ENCODE data around the gene ZNF574. TPM values are rescaled to one million over a fixed set of nuclear protein-coding genes. Genes with fewer than 3 reads are reported as not detected.

The ZNF574 gene
- total and polyA plus RNA-seq, 2 of the 8 experiments (the other 6 are each of a cell fraction or from before 2014, with no cell fraction given), result 27.0 to 38.8 TPM

GRCh38 chr19:42048992-42049391 lies 27.0 kb upstream of the ZNF574 start:
- FAIRE-seq, result no peak
- CTCF ChIA-PET (ENCODE audit: partially characterized antibody), result interaction anchor here (3.6 to 5.6 kb wide), 2 partner anchors 15 to 20 kb away, joined by 13 to 23 read pairs; no protein-coding TSS in a partner anchor
- TF ChIP-seq KDM5A (IDR thresholded peaks at IDR 0.05; ENCODE audit: low read length) (no peak), ZNF274 (IDR thresholded peaks at IDR 0.05; ENCODE audit: borderline replicate concordance, extremely low read depth, low read length) (no peak), HDAC6 (IDR thresholded peaks at IDR 0.05; ENCODE audit: low read depth, low read length) (no peak), POLR2A (IDR thresholded peaks at IDR 0.05; ENCODE audit: control extremely low read depth in 1 of 2, low read depth in 2 of 2, low read length in 2 of 2) (no peak), CREB1 (IDR thresholded peaks at IDR 0.05) (no peak), SAP30 (IDR thresholded peaks at IDR 0.05; ENCODE audit: insufficient read depth, insufficient replicate concordance, low read length) (no peak), TCF12 (IDR thresholded peaks at IDR 0.05; ENCODE audit: low read depth, low read length) (no peak), NRF1 (IDR thresholded peaks at IDR 0.05; ENCODE audit: low read depth, low read length) (no peak), CTCF (IDR thresholded peaks at IDR 0.05; ENCODE audit: control extremely low read depth in 1 of 3, insufficient read depth in 1 of 3, low read depth in 1 of 3, low read length in 3 of 3) (no peak), RXRA (IDR thresholded peaks at IDR 0.05; ENCODE audit: insufficient read depth, low read depth, low read length) (no peak)
- TF ChIP-seq, protein P1, sequence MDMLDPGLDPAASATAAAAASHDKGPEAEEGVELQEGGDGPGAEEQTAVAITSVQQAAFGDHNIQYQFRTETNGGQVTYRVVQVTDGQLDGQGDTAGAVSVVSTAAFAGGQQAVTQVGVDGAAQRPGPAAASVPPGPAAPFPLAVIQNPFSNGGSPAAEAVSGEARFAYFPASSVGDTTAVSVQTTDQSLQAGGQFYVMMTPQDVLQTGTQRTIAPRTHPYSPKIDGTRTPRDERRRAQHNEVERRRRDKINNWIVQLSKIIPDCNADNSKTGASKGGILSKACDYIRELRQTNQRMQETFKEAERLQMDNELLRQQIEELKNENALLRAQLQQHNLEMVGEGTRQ (IDR thresholded peaks at IDR 0.05; ENCODE audit: low read length), result no peak

More at GRCh38 chr19:42048992-42049391, 27.0 kb upstream of the ZNF574 start:
- Histone ChIP-seq H4K5ac (ENCODE audit: insufficient read length, low read depth, low read length) (no peak overlapping the region), H4K91ac (replicated peaks; ENCODE audit: insufficient read length, low read length) (no peak overlapping the region), H3K9me3 (ENCODE audit: insufficient read depth in 2 of 2, low read depth in 1 of 2, low read length in 1 of 2) (no peaks in the 10 kb centered on the region), H3K56ac (replicated peaks; ENCODE audit: insufficient read length, low read depth, low read length) (no peak overlapping the region), H2BK120ac (replicated peaks; ENCODE audit: low read depth, low read length) (no peak overlapping the region), H3K23ac (ENCODE audit: insufficient read length) (no peak overlapping the region), H2BK15ac (ENCODE audit: low read length) (no peak overlapping the region), H3K14ac (ENCODE audit: insufficient read length) (no peak overlapping the region), H3K27me3 (replicated peaks in 1 of 4; ENCODE audit: control insufficient read depth in 3 of 4, extremely low read depth in 1 of 4, insufficient read depth in 3 of 4, low read length in 3 of 4) (no peaks in the 10 kb centered on the region), H2AFZ (ENCODE audit: low read length) (no peak overlapping the region), H3K27ac (ENCODE audit: low read depth, low read length) (no peak overlapping the region), H3K79me1 (ENCODE audit: low read depth, low read length) (no peaks in the 10 kb centered on the region), H3K4me2 (ENCODE audit: insufficient read depth in 1 of 2, low read depth in 2 of 2, low read length in 2 of 2) (no peak overlapping the region), H3K18ac (ENCODE audit: extremely low read depth, low read length) (no peak overlapping the region), H3K4me1 (replicated peaks in 1 of 4; ENCODE audit: control insufficient read depth in 3 of 4, insufficient read depth in 4 of 4, low read length in 3 of 4) (no peaks in the 10 kb centered on the region), H3K9ac (replicated peaks in 1 of 4; ENCODE audit: extremely low read depth in 1 of 4, low read depth in 3 of 4, low read length in 3 of 4) (no peak overlapping the region), H4K8ac (ENCODE audit: extremely low read depth, insufficient read depth, low read length) (no peak overlapping the region), H2BK20ac (ENCODE audit: low read length) (no peak overlapping the region), H3K79me2 (ENCODE audit: control insufficient read depth in 1 of 2, insufficient read depth in 2 of 2, low read length in 2 of 2) (no peaks in the 10 kb centered on the region), H3K23me2 (ENCODE audit: low read depth, low read length) (no peaks in the 10 kb centered on the region), H2BK5ac (ENCODE audit: low read depth, low read length) (no peak overlapping the region), H4K20me1 (replicated peaks in 1 of 2; ENCODE audit: control insufficient read depth in 1 of 2, insufficient read depth in 2 of 2, low read length in 2 of 2) (peaks cover 2 to 17% of the 10 kb centered on the region in 2 experiments), H2AK5ac (ENCODE audit: low read depth, low read length) (no peak overlapping the region), H2BK12ac (ENCODE audit: low read depth, low read length) (no peak overlapping the region), H3K4me3 (ENCODE audit: extremely low read depth in 1 of 4, insufficient read depth in 2 of 4, low read depth in 3 of 4, low read length in 4 of 4) (no peak overlapping the region), H3K4ac (replicated peaks; ENCODE audit: insufficient read length, low read depth, low read length) (no peak overlapping the region), H3K36me3 (ENCODE audit: control insufficient read depth in 2 of 4, insufficient read depth in 4 of 4, low read length in 3 of 4) (peaks cover 10 to 47% (median 40%) of the 10 kb centered on the region in 4 experiments)
- DNase-seq (ENCODE audit: low read depth in 1 of 2, low spot score in 2 of 2), result no peak
- POLR2A ChIA-PET (ENCODE audit: partially characterized antibody), result interaction anchor here (0.9 to 3.1 kb wide), 3 partner anchors 10 to 22 kb away, joined by 3 to 12 read pairs (median 6); no protein-coding TSS in a partner anchor
- 97% methylated on average over 4 of the region's 4 CpGs; no CpG with 5 or more reads in 1 of the 2 experiments for WGBS, 2 experiments (ENCODE audit: extremely low coverage in 1 of 2, insufficient coverage in 1 of 2, insufficient read length in 1 of 2, insufficient replicate concordance in 2 of 2, low coverage in 1 of 2, low lambda C conversion rate in 2 of 2, missing lambda C conversion rate in 1 of 2)
